Activated CD8-positive, alpha-beta memory T cell treated with anti-CD3 and anti-CD28 coated beads, Interleukin-2, amount 50 U/mL, for 48 hours (primary cell): ENCODE measurements around the gene GJA5.

Experiments
- DNase-seq: peaks from one replicate; pipeline ENCODE4 v3.0.0-alpha.2; 2020

Gene GJA5

DNA sequence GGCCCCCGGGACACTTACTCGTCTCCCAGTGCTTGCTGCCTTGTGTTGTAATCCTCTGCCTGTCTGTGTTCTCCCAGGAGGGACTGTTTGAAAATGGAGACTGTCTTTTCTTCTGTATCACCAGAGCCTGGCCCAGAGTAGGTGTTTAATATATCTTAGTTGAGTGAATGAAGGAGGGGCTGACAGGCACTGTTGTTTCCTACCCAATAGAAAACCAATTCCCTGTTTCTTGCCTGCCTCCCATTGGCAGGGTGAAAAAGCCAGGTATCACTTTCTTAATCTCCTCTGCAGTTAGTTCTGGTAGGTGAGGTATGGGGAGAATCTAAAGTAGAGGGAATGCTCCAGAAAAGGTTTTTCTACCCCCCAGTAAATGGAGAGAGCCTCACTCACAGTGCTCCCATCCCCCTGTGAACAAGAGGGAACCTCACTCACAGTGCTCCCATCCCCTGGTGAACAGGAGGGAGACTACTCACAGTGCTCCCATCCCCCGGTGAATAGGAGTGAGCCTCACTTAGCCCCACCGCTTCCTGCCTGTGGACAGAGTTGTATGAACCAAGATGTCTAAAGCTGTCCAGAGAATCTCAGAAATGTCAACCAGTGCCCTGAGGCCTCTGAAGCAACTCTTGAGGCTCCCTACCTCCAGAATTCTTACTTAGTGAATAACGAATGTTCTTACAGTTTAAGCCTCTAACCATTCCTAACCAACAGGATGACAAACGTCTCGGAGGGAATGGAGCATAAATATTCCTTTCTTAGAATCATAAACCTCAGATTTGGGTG is at the start of gene GJA5:
GJA5 (minus strand) TSS at position 122 of the 780 bp plus-strand sequence. CDS start 1,364 bp downstream, outside the sequence.
- DNase-seq = no peak

DNA sequence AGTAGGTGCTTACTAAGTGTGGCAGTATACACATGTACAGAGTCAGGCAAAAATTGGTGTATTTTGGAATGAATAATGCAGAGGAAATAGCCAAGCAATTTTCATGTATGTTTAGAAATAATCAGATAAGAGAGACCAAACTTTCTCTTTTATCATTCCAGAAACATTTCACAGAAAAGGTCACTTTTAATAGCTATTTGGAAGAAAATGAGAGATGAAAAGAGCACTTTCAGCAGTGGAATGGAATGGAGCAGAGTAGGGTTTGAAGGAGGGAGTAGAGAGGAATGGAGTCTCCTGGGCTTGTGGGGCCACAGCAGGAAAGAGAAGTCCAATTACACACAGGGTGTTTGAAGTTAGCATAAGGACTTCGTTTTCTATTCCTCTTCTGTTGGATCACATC is 48.8 kb upstream of the GJA5 start:
- DNase-seq = no peak

DNA sequence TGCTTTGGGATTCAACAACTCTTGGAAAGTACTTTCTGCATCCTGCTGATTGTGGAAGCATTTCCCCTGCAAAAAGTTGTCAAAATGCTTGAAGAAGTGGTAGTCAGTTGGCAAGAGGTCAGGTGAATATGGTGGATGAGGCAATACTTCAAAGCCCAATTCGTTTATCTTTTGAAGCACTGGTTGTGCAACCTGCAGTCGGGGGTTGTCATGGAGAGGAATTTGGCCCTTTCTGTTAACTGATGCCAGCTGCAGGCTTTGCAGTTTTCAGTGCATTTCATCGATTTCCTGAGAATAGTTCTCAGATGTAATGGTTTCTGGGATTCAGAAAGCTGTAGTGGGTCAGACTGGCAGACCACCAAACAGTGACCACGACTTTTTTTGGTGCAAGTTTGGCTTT is 47.6 kb upstream of the GJA5 start:
- no peak for DNase-seq

DNA sequence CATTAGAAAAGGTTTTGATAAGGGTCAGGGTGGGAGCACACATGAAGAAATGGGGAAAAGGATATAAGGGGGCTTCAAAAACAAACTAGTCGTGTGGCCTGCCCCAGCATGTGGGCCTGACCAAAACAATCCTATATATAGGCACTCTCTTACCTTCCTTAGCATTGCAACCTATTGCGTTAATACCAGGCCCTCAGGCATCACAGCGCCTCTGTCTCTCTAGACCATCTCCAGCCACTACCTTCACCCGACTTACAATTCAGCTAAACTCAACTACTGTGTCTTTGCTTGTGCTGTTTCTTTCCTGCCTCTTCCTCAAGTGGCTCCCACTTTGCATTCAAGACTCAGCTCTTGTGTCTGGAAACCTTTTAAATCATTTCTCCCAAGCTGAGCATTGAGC is 47.0 kb upstream of the GJA5 start:
- DNase-seq = no peak

DNA sequence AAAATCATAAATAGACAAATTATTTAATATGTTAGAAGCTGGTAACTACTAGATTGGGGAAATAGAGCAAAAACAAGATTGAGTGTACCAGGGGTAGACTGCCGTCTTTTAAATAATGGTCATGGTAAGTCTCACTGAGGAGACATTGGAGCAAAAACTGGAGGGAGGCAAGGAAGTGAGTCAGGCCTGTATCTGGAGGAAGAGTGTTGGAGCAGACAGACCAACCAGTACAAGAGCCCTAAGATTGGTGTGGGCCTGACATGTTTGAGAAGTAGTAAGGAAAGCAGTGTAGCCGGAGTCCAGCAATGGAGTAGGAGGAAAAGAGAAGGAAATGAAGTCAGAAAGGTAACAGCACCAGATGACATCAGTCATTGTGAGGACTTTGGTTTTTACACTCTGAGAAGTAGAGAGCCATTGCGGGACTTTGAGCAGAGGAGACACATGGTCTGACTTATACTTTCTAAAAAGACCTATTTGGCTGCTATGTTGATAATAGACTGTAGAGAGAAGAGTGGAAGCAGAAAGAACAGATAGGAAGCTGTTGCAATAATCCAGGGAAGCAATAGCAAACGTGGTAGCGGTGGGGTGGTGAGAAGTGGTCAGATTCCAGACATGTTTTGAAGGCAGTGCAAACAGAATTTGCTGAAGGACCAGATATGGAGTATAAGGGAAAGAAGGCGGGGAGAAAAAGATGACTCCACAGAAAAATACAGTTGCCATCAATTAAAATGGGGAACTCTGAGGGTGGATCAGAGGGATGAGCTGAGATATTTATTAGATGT is 44.7 kb upstream of the GJA5 start:
- DNase-seq = no peak

DNA sequence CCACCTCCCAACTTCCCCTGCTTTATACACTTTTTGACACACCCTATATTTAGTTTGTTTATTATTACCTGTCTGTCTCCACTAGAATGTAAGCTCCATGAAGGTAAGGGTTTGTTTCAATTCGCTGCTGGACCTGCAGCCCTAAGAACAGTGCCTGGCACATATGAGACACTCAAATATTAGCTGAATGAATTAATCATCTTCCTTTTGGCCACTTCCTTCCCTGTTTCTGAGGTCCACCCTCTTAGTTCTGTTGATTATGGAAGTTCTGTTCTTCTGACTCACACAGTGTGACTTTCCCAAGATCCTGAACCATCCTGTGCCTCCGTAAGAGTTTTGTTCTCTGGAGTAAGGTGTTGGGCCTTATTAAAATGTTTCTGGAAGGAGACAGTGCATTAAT is 40.4 kb upstream of the GJA5 start:
- no peak for DNase-seq

DNA sequence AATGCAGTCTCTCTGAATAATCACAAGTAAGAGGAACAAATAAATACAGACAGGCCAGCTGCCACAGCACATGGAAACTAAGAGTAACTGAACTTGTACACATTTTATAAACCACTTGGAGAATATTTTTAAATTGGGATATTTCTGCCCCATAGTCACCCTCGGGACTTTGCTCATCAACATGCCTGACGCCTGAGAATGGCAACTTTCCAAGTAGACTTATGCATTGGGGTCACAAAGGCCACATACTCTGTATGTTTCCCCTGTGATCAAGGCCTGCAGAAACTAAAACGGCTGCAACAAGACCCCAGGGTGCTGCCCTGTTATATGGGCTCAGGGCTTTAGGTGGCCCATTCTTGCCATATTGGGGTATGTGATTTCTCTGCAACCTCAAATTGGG is 38.3 kb upstream of the GJA5 start:
- no peak for DNase-seq

DNA sequence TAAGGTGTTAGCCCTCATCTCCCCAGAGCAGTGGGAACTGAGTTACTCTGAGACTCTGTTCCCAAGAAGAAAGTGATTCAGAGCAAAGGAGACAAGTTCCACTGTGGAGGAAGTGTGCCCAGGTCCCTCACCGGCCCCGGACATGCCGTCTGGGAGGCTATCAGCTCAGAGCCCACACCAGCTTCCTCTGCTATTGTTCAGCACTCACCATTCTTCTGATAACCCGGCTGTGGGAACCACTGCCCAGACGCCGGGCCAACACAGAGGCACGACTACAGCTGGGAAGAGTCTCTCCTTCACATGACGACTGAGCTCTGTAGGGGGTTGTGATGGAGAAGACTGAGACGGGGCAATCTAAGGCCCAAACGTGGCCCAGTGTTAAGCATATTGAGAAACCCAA is 34.2 kb upstream of the GJA5 start:
- no peak for DNase-seq

DNA sequence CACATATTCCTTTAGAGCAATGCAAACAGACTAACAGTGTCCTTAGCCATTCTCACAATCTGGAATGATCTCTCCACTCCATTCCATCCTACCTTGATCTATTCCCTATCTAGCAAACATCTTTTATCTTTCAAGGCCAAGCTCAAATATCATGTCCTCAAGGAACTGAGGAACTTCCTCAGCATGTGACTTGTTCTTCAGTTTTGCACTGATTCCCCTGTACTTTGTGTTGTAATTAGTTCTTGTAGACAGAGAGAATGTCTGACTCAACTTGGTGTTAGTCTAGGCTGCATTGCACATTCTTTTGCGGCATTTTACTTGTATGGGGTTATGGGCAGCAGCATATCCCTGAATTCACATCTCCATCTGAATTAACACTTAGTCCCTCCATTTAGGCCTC is 31.5 kb upstream of the GJA5 start:
- DNase-seq = no peak

DNA sequence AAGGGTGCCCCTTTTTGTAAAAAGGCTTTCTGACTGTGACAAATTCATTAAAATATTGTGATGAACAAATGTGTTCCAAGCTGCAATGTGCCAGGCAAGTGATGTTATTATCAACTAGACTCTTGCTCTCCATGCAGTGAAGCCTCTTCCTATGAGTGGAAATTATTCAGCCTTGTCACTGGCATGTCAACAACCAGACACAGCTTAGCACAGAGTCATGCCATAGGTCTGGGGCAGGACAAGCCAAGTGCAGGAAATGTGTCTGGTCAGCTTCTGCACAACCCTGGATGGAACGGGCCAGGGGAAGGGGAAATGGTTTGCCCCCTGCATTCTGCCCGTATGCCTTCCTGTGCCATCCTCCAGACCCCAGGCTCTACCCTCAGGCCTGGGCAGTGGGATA is 27.4 kb upstream of the GJA5 start:
- no peak for DNase-seq

DNA sequence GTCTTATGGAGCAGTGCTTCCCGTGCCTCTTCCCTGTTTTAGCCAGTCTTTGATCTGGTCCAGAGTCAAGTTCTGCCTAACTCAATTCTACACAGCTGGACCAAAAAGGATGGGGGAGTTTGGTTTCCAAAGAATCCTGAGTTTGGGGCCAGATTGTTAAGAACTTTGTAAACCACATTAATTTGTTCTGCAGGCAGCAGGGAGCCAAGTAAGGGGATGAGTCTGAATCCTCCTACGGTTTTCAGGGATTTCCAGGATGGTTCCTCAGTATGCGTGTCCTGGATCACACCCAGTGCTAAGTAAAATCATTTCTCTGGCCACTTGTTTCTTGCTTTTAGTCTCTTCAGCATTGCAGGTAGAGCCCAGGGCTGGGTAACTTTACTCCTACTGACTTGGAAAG is 26.1 kb upstream of the GJA5 start:
- no peak for DNase-seq

DNA sequence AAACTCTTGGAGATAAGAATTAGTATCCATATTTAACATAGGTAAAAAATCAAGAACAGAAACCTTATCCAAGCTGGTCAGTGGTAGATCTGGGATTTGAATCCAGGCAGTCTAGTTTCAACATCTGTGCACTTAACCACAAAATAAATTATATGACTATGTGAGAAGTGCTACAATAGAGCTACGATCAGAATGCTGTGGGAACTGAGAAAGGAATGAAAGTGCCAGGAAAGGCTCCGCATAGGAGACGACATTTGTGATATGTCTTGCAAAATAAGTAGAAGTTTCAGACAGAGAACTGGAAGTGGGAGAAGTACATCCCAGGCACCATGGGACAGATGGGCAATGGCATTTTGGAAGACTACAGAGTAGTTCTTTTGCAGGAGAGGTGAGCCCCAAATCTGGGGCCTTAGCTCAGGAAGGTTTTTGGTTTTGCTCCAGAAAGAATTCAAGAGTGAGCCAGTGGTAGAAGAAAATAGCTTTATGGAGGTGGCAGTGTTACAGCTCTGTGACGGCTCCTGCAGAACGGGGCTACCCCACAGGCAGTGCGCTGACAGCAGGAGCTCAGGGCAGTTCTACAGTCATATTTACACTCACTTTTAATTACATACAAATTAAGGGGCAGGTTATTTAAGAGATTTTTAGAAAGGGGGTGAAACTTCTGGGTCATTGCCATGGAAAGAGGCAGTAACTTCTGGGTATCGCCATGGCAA is 25.5 kb upstream of the GJA5 start:
- no peak for DNase-seq

DNA sequence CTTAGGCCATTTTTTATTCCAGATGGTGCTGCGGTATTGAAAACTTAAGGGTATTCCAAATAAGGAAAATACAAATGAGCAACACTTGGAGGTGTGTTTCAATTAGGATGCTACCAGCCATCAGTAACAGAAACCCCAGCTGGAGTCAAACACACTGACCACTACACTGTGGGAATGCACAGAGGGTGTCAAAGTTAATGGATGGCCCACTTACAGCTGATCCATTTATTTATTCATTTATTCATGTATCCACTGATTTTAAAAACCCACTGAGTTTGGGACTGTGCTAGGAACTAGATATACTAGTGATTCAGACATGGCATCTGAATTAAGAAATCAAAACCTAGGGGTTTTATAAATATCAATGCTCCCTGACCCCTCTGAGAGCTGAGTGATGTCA is 24.5 kb upstream of the GJA5 start:
- DNase-seq = no peak

DNA sequence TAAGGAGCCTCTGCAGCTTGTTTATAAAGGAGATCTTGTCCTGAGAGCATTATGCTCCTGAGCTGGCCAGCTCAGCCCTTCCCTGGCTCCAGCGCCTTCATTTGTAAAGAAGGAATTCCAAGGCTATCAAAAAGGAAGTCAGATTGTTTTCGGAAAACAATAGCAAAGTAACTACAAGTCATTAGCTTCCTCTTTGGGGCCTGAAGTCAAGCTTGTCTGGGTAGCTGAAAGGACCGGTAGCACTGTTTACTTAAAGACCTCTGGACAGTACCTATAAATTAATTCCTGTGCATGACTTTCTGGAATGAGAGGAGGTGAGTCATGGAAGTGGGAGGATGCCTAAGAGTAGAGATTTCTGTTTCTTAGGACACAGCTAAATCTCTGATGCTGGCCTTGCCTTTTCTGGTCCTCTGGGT is 20.7 kb upstream of the GJA5 start:
- DNase-seq = no peak

DNA sequence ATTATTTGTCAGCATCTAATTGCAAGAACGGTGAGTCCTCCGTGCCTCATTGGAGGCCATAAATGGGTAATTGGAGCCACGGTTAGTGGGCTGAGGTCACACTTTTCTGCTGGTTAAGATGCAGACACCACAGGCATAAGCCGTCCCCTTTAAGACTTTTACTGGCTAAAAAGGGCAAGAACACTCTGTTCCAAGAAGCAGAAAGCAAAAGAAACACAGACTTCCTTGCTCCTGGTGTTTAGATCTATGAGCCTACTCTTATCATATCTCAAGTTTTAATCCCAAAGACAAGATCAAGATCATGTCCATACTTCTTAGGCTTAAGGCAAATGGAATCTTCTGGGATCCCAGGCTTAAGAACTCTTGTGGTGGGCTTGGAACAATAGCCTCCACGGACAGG is 17.3 kb upstream of the GJA5 start:
- no peak for DNase-seq

DNA sequence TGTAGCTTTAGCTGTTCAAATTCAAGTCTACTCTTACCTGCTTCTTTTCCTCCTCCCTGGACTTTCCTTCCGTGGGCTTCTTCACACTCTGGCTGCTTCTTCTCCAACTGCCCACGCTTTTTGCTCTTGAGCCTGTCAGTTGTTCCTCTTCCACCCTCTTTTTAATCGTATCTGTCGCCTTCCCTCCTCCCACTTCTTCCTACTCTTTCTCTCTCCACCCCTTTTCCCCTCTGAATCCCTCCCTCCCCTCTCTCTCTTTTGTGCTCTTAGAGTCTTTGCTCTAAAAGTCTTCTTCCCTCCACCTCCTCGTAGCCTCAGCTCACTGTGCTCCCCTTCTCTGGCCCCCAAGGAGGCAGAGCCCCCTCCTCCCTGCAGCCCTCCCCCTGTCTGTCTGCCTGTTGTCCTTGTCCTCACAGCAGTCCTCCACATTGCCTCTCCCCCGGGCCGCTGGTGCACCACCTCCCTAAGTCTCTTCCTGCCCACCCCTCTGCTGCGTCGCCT is 12.9 kb upstream of the GJA5 start:
- DNase-seq = no peak

DNA sequence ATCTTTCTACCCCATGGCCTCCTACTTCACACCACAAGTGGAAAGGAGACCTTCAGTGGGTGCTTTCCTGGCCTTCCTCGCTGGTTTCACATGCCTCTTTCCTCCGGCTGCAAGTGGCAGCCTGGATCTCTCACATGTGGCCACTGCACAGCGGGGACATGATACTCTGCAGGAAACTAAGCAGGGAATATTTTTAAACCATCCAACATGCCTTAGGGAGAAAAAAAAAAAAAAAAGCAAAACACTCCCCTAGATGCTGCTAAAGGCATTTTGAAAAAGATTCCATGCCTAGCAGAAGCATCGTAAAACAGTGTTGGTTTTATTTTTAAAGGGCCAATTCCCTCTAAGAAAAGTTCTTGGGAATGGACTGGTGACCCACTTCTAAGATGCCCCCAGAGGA is 12.2 kb upstream of the GJA5 start:
- DNase-seq = no peak

DNA sequence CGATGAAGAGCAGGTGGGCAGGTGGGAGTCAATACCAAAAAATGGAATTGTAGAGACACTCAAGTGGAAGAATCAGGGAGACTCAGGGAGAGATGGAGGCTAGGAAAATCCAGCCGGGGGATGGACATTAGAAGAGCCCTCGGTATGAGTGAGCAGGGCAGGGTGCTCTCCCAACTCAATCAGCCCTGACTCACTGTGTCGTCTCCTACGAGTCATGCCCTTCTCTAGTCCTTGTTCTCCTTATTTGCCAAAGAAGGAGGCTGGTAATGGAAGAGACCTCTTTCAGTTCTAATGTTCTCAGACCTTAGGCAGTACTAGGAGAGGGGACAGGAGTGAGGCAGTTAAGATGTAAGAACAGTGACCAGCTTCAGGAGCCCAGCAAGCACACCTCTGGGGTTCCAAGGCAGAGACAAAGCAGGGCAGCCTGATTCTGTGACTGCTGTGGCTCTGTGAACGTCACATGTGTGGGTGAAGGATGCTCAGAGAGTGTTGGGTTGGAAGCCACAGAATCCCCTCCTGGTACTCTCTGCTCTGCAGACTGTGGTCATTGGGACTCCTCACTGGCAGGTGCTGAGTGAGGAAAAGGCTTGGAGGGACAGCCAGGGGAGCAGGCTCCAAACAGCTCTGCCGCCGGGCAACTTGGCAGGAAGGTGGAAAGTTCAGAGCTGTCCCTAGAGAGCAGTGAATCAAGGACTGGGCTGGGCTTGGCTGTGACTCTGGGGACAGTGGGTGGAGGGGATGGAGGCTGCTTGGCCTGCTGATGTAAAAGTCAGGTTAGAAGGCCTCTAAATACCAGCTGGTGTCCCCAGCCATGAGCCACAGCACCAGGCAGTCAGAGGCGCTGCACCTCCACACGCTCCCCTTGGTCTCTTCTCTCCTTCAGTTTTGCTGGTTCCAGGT is 11.1 kb upstream of the GJA5 start:
- no peak for DNase-seq

DNA sequence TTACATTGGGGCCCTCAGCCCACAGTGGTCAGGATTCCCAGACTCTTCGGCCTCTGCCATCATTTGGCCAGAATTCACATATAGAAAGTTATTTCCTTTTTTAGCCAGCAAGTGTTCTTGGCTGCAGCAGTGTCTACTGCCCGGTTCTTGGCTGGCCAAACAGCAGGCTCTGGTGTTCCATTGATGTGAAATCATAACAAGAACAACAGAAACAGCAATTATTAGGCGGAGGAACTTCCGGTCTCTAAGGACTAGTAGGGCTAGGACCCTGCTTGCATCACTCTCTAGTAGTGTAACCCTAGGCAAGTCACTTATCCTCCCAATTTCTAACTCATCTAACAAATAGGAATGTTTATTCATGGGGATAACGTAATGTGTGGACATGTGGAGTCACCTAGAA is 8.7 kb upstream of the GJA5 start:
- no peak for DNase-seq

DNA sequence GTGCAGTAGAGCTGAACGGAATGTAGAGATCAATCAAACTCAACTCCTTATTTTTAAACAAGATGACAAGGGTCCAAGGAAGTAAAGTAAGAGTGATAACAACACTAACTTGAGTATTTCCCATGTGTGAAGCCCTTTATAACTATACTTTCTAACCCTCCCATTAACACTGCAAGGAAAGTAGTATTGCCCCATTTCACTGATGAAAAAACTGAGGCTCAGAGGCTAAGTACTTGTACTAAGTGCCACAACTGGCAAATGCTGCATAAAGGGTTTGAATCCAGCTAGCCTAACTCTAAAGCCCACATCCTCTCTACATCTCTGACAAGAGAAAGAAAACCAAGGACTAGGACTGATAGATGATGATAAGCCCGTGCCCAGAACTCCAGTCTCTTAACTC is 8.2 kb upstream of the GJA5 start:
- no peak for DNase-seq

DNA sequence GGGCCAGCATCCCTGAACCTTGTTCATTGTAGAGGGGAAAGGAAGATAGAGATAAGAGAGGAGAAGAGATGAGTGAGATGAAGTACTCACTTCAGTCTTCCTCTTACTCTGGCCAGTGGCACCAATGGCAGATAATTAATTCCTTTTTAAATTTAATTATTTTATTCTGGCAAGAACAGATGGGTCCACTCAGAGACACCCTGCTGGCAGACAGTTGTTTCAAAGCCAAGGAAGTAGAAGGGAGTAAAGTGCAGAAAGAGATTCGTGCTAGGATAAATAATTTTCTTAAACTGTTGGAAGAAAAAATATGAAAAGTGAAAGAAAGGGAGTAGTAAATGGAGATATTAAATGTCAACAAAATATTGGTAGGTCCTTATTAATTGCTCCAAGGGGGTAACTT is 7.7 kb upstream of the GJA5 start:
- no peak for DNase-seq

DNA sequence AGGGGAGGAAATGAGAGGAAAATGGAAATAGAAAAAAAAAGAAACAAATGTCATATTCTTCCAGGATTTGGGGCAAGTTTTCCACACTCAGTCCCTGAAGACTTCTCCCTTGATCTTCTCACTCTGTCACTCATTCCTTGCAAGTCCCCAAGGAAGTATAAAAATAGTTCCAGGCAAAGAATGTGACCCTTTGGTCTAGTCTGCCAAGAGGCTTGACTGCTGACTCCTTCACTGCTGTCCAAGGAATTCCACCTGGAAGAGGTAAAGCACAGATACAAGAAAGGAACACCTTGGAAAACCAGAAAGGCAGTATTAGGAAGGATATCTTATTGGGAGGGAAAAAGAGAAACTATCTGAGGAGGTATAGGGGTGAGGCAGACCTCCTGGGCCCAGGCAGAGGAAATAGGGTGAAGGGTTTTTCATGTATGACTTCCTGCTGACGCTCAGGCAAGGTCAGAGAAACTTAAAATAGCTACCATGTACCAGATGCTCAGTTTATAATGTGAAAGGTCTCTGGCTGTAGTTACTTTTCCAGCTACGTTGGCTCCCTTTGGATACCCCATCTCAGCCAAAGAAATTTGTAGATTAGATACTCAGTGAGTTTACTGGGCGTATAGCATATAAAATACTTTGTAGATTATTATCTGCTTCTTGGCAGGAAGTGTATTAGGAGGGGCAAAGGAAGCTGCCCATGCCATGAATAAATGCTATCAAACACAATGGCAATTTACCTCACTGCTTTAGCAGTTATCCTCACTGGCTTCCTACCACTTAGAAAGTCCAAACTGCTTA is 2.0 kb upstream of the GJA5 start:
- DNase-seq = no peak
